Natural killer cell (primary cell): ENCODE measurements around the gene TUG1. TPM values are rescaled to one million over a fixed set of nuclear protein-coding genes. Genes with fewer than 3 reads are reported as not detected.
A peak's percentile ranks its signal among the peaks of the same experiment; 100 is the strongest.

ENCODE experiments used
- ATAC-seq, 3 donors: fragments of 150-1000 bp in 2 of 3; fragments of 200-7000 bp in 1 of 3; cut with Tn5 transposase; 1 replicate in 1 of 3; 2 replicates in 2 of 3; pipeline ENCODE4 v1.10.0; 2021; ENCODE audit warnings: mild to moderate bottlenecking in 2 of 3, moderate library complexity in 2 of 3
- DNase-seq, 2 donors: peaks; one replicate each; pipeline versions ENCODE4 v3.0.0 to v3.0.0-alpha.2; 2013 to 2021; ENCODE audit warnings: mixed read lengths in 1 of 2
- H3K27ac ChIP-seq: one replicate; pipeline ENCODE4 v1.5.1; 2013; ENCODE audit warnings: mild to moderate bottlenecking, low read length
- H3K27me3 ChIP-seq: one replicate; pipeline ENCODE4 v1.6.1; 2013; ENCODE audit warnings: low read length; ENCODE audit not compliant: control insufficient read depth, insufficient read depth
- H3K36me3 ChIP-seq: one replicate; pipeline ENCODE4 v1.6.1; 2013; ENCODE audit warnings: low read length; ENCODE audit not compliant: control insufficient read depth, insufficient read depth
- H3K4me1 ChIP-seq: one replicate; pipeline ENCODE4 v1.6.1; 2013; ENCODE audit warnings: low read length; ENCODE audit not compliant: control insufficient read depth, insufficient read depth
- H3K4me3 ChIP-seq: one replicate; pipeline ENCODE4 v1.5.1; 2013; ENCODE audit warnings: low read length
- H3K9me3 ChIP-seq: one replicate; pipeline ENCODE4 v1.6.1; 2013; ENCODE audit warnings: low read length; ENCODE audit not compliant: control insufficient read depth, insufficient read depth
- H3K27ac Mint-ChIP-seq, 2 donors: one replicate each; pipeline ENCODE4 v1.8.0; 2022; ENCODE audit warnings: mild to moderate bottlenecking in 2 of 2, mixed read lengths in 2 of 2, moderate library complexity in 1 of 2
- H3K27me3 Mint-ChIP-seq, 2 donors: one replicate each; pipeline ENCODE4 v1.8.0; 2022; ENCODE audit warnings: low read depth in 2 of 2, mixed read lengths in 2 of 2
- H3K36me3 Mint-ChIP-seq: one replicate; pipeline ENCODE4 v1.8.0; 2022; ENCODE audit warnings: mixed read lengths
- H3K4me1 Mint-ChIP-seq, 2 donors: one replicate each; pipeline ENCODE4 v1.8.0; 2022; ENCODE audit warnings: mixed read lengths in 2 of 2
- H3K4me3 Mint-ChIP-seq: one replicate; pipeline ENCODE4 v1.8.0; 2022; ENCODE audit warnings: mild to moderate bottlenecking, moderate library complexity, mixed read lengths
- H3K9me3 Mint-ChIP-seq, 2 donors: one replicate each; pipeline ENCODE4 v1.8.0; 2022; ENCODE audit warnings: mixed read lengths in 2 of 2
- WGBS: methylation state at CpG from one replicate; pipeline ENCODE4 v1.1.7; 2013; ENCODE audit warnings: missing lambda C conversion rate; ENCODE audit not compliant: insufficient coverage; 5-methylcytosine and 5-hydroxymethylcytosine counted together
- intact Hi-C: fragments of 100-400 bp; cut with micrococcal nuclease; formaldehyde crosslinking; loops from one replicate; pipeline ENCODE4 v1.14.2; 2022
- total RNA-seq, 4 donors: library from RNA; stranded (reverse); fragments of 120-200 nt in 1 of 4; gene quantifications; one replicate each; pipeline versions ENCODE4 v1.2.3 to v1.2.4, GENCODE V29; 2013 to 2022
- TF ChIP-seq, protein P1 (sequence below): fragments of 200-600 bp; IDR thresholded peaks from one replicate; pipeline ENCODE4 v1.8.0; 2022; ENCODE audit warnings: antibody characterized with exemption

Gene TUG1
- total RNA-seq = 10 to 100 TPM; 78.4 to 94.6 (median 80.9) TPM
- 99.5 TPM for total RNA-seq (2013)

DNA sequence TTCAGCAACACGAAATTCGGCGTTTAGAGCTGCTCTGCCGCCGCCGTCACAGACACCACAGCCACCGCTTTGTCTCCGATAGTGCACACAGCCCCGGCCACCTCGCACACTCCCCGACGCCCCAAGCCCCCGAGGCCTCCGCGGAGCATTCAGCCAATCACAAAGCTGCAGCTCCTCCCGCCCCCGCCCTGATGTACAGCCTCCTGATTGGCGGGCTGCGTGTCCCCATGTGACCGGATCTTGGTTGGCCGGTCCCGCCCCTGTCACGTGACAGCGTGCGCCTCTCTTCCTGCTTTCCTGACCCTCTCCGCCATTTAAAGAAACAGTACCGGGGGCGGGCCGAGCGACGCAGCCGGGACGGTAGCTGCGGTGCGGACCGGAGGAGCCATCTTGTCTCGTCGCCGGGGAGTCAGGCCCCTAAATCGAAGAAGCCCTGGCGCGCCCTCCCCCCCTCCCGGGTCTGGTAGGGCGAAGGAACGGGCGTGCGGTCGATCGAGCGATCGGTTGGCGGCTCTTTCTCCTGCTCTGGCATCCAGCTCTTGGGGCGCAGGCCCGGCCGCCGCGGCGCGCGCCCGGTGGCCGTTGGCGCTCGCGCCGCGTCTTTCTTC lies at the start of gene TUG1:
TUG1 (plus strand) TSS at position 342 of the 608 bp plus-strand sequence.
- H3K36me3 Mint-ChIP-seq = peaks cover 26% of the 10 kb centered on the region
- peak within 1 kb of the TSS; percentile 82 for H3K4me3 ChIP-seq
- under 1% methylated on average over 67 of the region's 67 CpGs for WGBS

DNA sequence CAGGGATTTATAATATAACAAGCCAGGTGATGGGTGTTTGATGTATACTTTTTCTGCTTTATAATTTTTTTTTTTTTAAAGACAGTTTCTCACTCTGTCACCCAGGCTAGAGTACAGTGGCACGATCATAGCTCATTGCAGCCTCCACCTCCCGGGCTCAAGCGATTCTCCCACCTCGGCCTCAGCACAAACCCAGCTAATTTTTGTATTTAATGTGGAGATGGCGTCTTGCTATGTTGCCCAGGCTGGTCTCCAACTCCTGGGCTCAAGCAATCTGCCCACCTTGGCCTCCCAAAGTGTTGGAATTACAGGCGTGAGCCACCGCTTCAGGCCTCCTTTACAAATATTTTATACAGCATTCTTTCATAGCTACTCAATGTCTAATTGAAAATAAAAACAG lies 49.1 kb upstream of the TUG1 start:
- TF ChIP-seq, protein P1, sequence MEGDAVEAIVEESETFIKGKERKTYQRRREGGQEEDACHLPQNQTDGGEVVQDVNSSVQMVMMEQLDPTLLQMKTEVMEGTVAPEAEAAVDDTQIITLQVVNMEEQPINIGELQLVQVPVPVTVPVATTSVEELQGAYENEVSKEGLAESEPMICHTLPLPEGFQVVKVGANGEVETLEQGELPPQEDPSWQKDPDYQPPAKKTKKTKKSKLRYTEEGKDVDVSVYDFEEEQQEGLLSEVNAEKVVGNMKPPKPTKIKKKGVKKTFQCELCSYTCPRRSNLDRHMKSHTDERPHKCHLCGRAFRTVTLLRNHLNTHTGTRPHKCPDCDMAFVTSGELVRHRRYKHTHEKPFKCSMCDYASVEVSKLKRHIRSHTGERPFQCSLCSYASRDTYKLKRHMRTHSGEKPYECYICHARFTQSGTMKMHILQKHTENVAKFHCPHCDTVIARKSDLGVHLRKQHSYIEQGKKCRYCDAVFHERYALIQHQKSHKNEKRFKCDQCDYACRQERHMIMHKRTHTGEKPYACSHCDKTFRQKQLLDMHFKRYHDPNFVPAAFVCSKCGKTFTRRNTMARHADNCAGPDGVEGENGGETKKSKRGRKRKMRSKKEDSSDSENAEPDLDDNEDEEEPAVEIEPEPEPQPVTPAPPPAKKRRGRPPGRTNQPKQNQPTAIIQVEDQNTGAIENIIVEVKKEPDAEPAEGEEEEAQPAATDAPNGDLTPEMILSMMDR = no peak
- H3K36me3 Mint-ChIP-seq = no peaks in the 10 kb centered on the region
- 91% methylated on average over 6 of the region's 7 CpGs for WGBS
- H3K4me1 Mint-ChIP-seq = peaks cover 22 to 26% of the 10 kb centered on the region in 2 donors
- no peak overlapping the region for H3K27ac ChIP-seq
- H3K4me3 Mint-ChIP-seq = no peak overlapping the region
- H3K27me3 ChIP-seq = no peaks in the 10 kb centered on the region
- peak overlapping the region in 1 of 2 donors; percentile 18 for H3K27ac Mint-ChIP-seq
- H3K9me3 ChIP-seq = peaks cover 4% of the 10 kb centered on the region
- no peak for DNase-seq
- ATAC-seq = no peak
- no peaks in the 10 kb centered on the region for H3K9me3 Mint-ChIP-seq
- peaks cover 12% of the 10 kb centered on the region for H3K4me1 ChIP-seq
- no peak overlapping the region for H3K4me3 ChIP-seq
- no peaks in the 10 kb centered on the region for H3K27me3 Mint-ChIP-seq
- no peaks in the 10 kb centered on the region for H3K36me3 ChIP-seq
- intact Hi-C loops = loop anchor here (1.0 kb wide), 1 partner anchor 286 kb away; no protein-coding TSS in a partner anchor

More for the DNA sequence above, at the start of gene TUG1:
- ATAC-seq (peak; percentile 88 to 96 (median 89)), DNase-seq (peak; percentile 96 to 99)
- H3K4me3 Mint-ChIP-seq = peak within 1 kb of the TSS; percentile 95
- TF ChIP-seq, protein P1 = no peak
- H3K4me1 Mint-ChIP-seq = peaks cover 42 to 48% of the 10 kb centered on the region in 2 donors
- Histone ChIP-seq H3K36me3 (peaks cover 26% of the 10 kb centered on the region), H3K4me1 (peaks cover 17% of the 10 kb centered on the region), H3K27ac (peak within 1 kb of the TSS; percentile 97), H3K27me3 (no peaks in the 10 kb centered on the region), H3K9me3 (peaks cover 27% of the 10 kb centered on the region)
- H3K9me3 Mint-ChIP-seq = peaks cover 6 to 14% of the 10 kb centered on the region in 2 donors
- H3K27me3 Mint-ChIP-seq = no peaks in the 10 kb centered on the region
- H3K27ac Mint-ChIP-seq = peak within 1 kb of the TSS; percentile 93 to 98
- intact Hi-C loops = loop anchor here (2.0 kb wide), 1 partner anchor 116 kb away; no protein-coding TSS in a partner anchor

DNA sequence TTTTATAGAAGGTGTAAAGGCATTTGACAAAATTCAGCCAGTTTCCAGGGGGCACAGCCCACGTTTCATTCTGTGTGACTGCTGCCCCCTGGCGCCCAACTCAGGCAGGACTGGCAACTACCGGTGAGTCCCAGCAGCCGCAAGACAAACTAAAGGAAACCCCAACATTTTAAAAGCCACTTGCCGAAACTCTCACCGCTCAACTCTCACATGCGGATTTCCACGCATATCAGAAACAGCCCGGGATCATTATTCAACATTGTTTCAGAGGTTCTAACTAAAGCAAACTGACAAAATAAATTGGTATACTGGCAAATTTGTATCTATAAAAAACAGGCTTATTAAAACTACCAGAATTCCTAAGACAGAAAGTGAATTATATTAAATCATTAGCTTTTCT lies 48.7 kb upstream of the TUG1 start:
- Mint-ChIP-seq H3K27me3 (no peaks in the 10 kb centered on the region), H3K27ac (peak overlapping the region; percentile 18 to 89), H3K4me1 (peaks cover 22 to 26% of the 10 kb centered on the region in 2 donors), H3K4me3 (peak overlapping the region; percentile 91), H3K36me3 (no peaks in the 10 kb centered on the region), H3K9me3 (no peaks in the 10 kb centered on the region)
- ATAC-seq (peak; percentile 76 to 83 (median 77)), DNase-seq (peak; percentile 78 to 89)
- peaks cover 4% of the 10 kb centered on the region for H3K9me3 ChIP-seq
- intact Hi-C loops = loop anchor here (1.0 kb wide), 1 partner anchor 286 kb away; no protein-coding TSS in a partner anchor
- TF ChIP-seq, protein P1 = peak; percentile 97
- peaks cover 4% of the 10 kb centered on the region for H3K36me3 ChIP-seq
- WGBS = 0% methylated on average over 9 of the region's 9 CpGs
- H3K27me3 ChIP-seq = no peaks in the 10 kb centered on the region
- no peak overlapping the region for H3K27ac ChIP-seq
- H3K4me1 ChIP-seq = peaks cover 12% of the 10 kb centered on the region
- H3K4me3 ChIP-seq = no peak overlapping the region
